ENCODE data around the gene FCRLA. TPM values are rescaled to one million over a fixed set of nuclear protein-coding genes. Genes with fewer than 3 reads are reported as not detected.
"Not testable (repeated sequence)": the region's sequence is repeated elsewhere in the genome, so short reads cannot be mapped to it uniquely, and the experiment has no call there.

FCRLA gene, protein sequence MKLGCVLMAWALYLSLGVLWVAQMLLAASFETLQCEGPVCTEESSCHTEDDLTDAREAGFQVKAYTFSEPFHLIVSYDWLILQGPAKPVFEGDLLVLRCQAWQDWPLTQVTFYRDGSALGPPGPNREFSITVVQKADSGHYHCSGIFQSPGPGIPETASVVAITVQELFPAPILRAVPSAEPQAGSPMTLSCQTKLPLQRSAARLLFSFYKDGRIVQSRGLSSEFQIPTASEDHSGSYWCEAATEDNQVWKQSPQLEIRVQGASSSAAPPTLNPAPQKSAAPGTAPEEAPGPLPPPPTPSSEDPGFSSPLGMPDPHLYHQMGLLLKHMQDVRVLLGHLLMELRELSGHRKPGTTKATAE
- total RNA-seq (2014; rRNA removed; shearing (Covaris generic)): 0.84 and 1.5 TPM in 2 replicates
- 1.7 and 2.4 TPM in 2 replicates for polyA plus RNA-seq (2015; cell fraction: cytosol; rRNA removed)
- polyA plus RNA-seq (2015; cell fraction: nucleus; rRNA removed): 1.5 and 1.6 TPM in 2 replicates

DNA sequence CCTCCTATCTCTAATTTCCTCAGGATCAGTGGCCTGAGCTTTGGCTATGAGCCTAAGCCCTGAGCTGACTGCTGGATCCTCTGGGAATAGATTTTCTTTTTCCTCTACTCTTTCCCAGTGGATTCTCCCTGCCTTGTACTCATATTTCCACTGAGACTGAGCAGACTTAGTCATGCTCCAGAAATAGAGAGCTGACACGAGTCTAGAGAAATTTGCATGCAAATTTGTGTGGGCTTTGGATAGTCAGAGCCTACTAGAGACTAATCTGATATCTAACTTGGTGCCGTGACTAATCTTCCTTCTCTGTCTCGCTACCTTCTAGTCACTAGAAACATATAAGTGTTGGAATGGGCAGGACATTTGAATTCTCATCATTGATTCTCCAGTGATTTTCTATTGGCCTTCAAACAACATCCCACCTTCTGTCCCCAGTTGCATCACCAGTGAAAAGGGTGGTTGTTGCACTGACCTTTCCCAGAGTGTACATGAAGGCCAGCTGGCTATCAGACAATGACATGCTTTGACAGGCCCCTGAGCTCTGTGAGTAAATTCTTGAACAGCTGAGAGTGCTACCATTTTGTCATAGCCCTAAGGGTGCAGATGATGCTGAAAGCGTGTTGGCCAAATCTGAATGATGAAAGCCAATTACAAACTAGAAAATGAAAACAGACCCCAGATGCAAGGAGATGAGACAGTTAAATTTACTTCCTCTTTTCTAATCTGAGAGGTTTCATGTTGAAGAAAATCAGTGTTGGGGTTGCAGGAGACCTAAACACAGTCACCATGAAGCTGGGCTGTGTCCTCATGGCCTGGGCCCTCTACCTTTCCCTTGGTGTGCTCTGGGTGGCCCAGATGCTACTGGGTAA, at the start of gene FCRLA:
Gene FCRLA, plus strand, starts transcription at position 748 of the 866 bp plus-strand sequence. Its CDS starts 36 bp downstream, at position 784.
- DNase-seq (ENCODE audit: low read depth): peak; percentile 97

DNA sequence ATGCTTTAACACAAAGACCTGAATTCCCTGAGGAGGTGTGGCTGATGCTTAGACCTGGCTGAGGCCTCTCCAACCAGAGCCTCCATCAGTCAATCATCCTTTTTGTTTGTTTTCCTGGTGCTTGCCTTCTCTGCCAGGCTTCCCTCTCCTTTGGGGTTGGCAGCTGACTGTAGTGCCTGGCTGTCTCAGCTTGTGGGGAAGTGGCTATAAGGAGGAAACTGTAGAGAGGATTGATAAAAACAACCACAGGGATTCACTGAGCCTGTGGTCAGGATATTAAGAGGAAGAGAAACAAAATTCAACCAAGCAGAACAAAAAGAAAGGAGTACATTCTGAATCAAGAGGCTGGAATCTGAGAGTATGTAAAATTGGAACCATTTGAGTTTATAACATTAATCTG, 48.5 kb upstream of the FCRLA start:
- not testable (repeated sequence) for DNase-seq (ENCODE audit: low read depth)

GRCh38 chr1:161661660-161662311, 45.2 kb upstream of the FCRLA start:
- DNase-seq (ENCODE audit: low read depth): not testable (repeated sequence)

GRCh38 chr1:161662684-161663339, 44.2 kb upstream of the FCRLA start, which contains the start of gene FCGR2B:
TSS of gene FCGR2B (plus strand) at chr1:161663143. CDS start at chr1:161663242, 99 bp downstream.
- DNase-seq (ENCODE audit: low read depth): not testable (repeated sequence)

GRCh38 chr1:161663569-161663968, 43.5 kb upstream of the FCRLA start:
- not testable (repeated sequence) for DNase-seq (ENCODE audit: low read depth)

DNA sequence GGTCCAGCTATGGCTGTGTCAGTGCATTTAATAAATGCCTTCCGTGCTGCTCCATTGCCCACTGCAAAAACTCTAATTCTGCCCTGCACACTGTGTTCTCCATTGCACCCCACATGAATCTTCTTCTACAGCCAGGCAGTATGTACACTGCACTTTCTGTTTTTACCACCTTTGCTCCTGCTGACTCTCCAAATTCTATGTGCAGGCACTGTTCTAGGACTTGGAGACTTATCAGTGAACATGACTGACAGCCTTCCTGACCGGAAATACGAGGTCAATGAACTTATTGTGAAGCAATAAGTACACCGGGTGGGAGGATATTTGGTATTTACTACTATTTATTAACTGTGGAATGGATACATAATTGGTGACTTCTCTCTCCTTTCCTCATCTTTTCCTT, 42.3 kb upstream of the FCRLA start:
- DNase-seq (ENCODE audit: low read depth): not testable (repeated sequence)

GRCh38 chr1:161671045-161672020, 35.7 kb upstream of the FCRLA start:
- DNase-seq (ENCODE audit: low read depth): peak; percentile 48

DNA sequence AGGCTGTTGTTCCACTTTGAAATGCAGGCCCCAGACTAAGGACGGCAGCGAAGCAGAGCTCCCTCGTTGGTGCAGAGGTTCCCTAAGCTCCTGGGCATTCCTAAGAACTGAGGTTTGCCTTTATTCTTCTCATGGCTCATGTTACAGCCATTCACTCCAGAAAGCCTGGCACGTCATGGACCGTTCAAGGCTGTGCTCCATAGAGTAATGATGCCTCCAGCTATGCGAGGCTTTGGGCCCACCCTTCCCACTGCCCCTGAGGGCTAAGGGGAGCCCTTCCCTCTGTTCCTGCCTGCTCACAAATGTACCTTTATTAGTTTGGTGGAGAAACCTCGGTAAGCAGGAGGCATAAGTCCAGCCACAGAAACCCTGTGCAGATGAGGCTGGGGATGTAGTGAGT, 33.6 kb upstream of the FCRLA start:
- DNase-seq (ENCODE audit: low read depth): not testable (repeated sequence)

DNA sequence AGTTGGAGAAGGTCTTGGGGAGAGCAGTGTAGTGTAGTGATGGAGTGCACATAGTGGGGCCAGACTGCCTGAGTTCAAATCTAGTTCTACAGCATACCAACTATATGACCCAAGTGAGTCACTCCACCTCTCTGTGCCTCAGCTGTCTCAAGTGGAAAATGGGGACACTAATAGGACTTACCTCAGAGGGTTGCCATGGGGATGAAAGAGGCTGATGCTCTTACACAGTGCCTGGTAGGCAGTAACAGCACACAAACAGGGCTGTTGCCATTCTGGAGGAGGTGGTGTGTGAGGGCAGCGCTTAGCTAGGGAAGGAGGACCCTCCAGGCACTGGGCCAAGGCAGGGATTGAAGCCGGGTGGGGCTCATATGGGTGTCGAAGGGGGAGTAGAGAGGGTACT, 32.6 kb upstream of the FCRLA start:
- not testable (repeated sequence) for DNase-seq (ENCODE audit: low read depth)

DNA sequence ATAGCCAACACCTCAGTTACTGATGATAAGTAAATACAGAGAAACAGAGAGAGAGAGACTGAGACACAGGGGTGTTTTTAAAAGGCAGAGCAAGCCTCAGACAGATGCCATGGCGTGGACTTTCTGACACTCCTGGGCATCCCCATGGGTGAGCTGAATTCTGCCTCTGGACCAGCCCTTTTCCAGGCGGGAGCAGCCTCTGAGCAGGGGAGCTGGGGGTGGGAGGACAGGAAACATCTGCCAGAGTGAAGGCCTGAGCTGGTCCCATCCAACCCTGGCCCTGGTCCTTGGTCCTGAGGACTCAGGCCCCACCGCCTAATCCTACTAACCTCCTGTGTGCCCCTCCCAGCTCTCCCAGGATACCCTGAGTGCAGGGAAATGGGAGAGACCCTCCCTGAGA, 32.1 kb upstream of the FCRLA start:
- DNase-seq (ENCODE audit: low read depth): not testable (repeated sequence)

- no peak for DNase-seq (ENCODE audit: low read depth)
These were observed 30.6 kb upstream of the FCRLA start for GRCh38 chr1:161676441-161676840.

GRCh38 chr1:161676958-161677689, 29.9 kb upstream of the FCRLA start:
- DNase-seq (ENCODE audit: low read depth): no peak

DNA sequence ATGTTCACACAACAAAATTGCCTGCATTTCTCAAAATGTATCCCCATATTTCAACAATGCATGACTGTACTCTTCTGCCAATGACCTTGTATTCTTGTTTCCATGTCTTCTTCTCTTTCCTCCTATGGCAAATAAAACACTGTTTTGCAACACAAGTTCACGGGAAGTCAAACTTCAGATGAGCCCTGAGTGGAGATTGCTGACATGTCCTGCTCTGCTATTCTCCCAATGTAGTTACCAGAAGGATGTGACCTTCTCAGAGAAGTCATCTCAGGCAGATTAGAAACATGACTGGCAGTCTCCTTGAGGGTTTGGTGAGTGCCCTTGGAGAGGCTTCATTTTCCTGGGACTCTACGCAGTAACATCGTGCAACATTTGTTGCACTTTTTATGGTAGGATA, 28.5 kb upstream of the FCRLA start:
- no peak for DNase-seq (ENCODE audit: low read depth)

DNA sequence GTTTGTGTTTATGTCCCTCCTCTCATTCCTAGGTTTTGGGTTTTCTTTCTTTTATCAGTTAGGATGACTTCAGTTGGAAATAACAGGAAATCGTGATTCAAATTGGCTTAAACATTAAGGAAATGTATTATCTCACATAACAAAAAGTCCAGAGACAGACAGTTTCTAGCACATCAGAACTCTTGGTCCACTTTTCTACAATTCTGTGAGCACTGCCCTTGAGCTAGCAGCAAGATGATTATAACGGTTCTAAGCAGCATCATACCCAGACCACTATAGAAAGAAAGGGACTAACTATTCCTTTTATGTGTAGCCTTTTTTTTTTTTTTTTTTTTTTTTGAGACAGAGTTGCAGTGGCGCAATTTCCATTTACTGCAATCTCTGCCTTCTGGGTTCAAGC, 25.1 kb upstream of the FCRLA start:
- DNase-seq (ENCODE audit: low read depth): no peak

DNA sequence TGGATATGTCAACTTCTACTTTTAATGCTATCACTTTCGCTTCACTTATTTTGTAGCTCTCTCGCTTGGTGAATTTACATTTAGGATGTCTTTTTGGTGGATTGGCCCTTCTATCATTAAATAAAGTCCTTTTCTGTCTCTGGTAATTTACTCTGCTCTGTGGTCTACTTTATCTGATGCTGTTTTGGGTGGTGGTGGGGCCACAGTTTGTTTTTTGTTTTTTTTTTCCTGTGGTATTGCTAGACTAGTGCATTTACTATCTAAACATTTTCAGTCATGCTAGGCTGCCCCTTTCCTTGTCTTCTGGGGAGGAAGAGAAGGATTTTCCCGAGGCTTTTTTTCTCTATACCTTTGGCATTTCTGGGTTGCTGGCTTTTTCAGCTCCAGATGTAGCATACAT, 18.1 kb upstream of the FCRLA start:
- no peak for DNase-seq (ENCODE audit: low read depth)

- no peak for DNase-seq (ENCODE audit: low read depth)
These were observed 15.2 kb upstream of the FCRLA start for GRCh38 chr1:161691846-161692245.

GRCh38 chr1:161693020-161693712, 13.9 kb upstream of the FCRLA start:
- not testable (repeated sequence) for DNase-seq (ENCODE audit: low read depth)

GRCh38 chr1:161698302-161698701, 8.7 kb upstream of the FCRLA start:
- DNase-seq (ENCODE audit: low read depth): not testable (repeated sequence)
